WERI-Rb-1 (cell line): ENCODE data around the gene HMX2.
"Not testable (repeated sequence)": the region's sequence is repeated elsewhere in the genome, so short reads cannot be mapped to it uniquely, and the experiment has no call there.

Experiments used
- DNase-seq: peaks from one replicate; pipeline ENCODE4 v3.0.0-alpha.2; 2020
- H3K27ac ChIP-seq: fragments of 250-450 bp; sonication (Bioruptor Pico); 2 replicates; pipeline ENCODE4 v1.5.1; 2020; ENCODE audit warnings: mild to moderate bottlenecking, moderate library complexity
- H3K27me3 ChIP-seq: fragments of 250-450 bp; sonication (Bioruptor Pico); 2 replicates; pipeline ENCODE4 v1.5.1; 2021; ENCODE audit warnings: mild to moderate bottlenecking, low read depth, moderate library complexity; ENCODE audit not compliant: insufficient read depth, severe bottlenecking
- H3K36me3 ChIP-seq: fragments of 250-450 bp; sonication (Bioruptor Pico); 2 replicates; pipeline ENCODE4 v1.5.1; 2020; ENCODE audit warnings: mild to moderate bottlenecking, moderate library complexity
- H3K4me3 ChIP-seq: 2 replicates; pipeline ENCODE4 v1.5.1; 2011; ENCODE audit warnings: low read depth, mild to moderate bottlenecking, control low read depth, low read length
- H3K9me3 ChIP-seq: fragments of 250-450 bp; sonication (Bioruptor Pico); 2 replicates; pipeline ENCODE4 v1.5.1; 2021; ENCODE audit warnings: mild to moderate bottlenecking, moderate library complexity; ENCODE audit not compliant: severe bottlenecking
- TF ChIP-seq, protein P1 (sequence below): IDR thresholded peaks from 2 replicates; pipeline ENCODE4 v1.5.1; 2011; ENCODE audit warnings: low read depth, mild to moderate bottlenecking, control low read depth, inconsistent platforms, low read length

The HMX2 gene

DNA sequence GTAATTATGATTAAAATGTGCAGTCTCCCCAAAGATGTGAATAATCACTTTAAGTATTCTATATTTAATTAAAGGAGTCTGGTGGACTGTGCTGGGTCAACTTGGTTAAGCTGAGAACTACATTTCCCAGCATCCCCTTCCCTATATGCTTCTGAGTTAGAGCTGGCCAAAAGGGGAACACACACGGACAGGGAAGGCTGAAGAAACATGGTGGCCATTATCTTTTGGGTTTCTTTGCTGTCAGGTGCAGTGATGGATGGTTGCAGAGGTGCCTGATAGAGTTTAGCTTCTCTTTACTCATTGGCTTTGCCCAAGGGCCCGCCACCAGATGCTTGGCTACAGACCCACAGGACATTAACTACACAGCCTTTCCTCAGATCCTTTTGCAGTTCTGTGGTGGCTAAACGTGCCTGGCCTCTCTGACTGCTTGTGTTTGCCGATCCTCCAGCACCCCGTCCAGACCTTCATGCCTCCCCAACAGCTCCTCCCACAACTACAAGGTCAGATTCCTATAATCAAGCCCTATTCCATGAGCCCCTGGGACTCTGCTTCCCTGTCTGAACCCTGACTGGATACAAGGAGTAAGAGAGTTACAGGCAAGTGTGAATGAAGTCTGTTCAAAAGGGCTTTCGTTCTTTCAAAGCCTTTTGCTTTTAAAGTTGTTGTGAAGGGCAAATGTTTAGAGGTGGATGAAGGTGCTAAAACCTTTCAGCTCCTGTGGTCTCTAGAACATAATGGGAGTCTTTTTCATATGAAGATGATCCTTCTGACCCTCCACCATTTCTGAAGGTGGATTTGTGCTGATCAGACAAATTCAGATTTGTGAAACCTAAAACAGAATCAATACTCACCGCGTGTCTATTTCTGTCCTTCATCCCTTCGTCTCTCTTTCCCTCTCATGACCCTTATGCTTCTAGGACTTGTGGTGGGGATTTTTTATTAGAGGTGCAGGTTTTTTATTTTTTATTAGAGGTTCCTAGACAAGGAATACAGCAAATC, 27.8 kb downstream of the HMX2 start:
- Histone ChIP-seq H3K4me3 (no peak overlapping the region), H3K36me3 (peaks cover 13% of the 10 kb centered on the region), H3K9me3 (no peaks in the 10 kb centered on the region), H3K27me3 (no peaks in the 10 kb centered on the region), H3K27ac (no peak overlapping the region)
- DNase-seq, result no peak
- TF ChIP-seq, protein P1, sequence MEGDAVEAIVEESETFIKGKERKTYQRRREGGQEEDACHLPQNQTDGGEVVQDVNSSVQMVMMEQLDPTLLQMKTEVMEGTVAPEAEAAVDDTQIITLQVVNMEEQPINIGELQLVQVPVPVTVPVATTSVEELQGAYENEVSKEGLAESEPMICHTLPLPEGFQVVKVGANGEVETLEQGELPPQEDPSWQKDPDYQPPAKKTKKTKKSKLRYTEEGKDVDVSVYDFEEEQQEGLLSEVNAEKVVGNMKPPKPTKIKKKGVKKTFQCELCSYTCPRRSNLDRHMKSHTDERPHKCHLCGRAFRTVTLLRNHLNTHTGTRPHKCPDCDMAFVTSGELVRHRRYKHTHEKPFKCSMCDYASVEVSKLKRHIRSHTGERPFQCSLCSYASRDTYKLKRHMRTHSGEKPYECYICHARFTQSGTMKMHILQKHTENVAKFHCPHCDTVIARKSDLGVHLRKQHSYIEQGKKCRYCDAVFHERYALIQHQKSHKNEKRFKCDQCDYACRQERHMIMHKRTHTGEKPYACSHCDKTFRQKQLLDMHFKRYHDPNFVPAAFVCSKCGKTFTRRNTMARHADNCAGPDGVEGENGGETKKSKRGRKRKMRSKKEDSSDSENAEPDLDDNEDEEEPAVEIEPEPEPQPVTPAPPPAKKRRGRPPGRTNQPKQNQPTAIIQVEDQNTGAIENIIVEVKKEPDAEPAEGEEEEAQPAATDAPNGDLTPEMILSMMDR, result no peak

DNA sequence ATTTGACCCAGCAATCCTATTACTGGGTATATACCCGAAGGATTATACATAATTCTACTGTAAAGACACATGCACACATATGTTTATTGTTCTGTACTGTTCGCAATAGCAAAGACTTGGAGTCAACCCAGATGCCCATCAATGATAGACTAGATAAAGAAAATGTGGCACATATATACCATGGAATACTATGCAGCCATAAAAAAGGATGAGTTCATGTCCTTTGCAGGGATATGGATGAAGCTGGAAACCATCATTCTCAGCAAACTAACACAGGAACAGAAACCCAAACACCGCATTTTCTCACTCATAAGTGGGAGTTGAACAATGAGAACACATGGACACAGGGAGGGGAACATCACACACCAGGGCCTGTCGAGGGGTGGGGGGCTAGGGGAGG, 30.5 kb downstream of the HMX2 start:
- H3K9me3 ChIP-seq, H3K27me3 ChIP-seq, DNase-seq, H3K27ac ChIP-seq, H3K4me3 ChIP-seq: not testable (repeated sequence)
- H3K36me3 ChIP-seq, result peaks cover 13% of the 10 kb centered on the region

- Histone ChIP-seq H3K4me3 (no peak overlapping the region), H3K9me3 (no peaks in the 10 kb centered on the region), H3K27me3 (no peaks in the 10 kb centered on the region), H3K36me3 (peaks cover 6% of the 10 kb centered on the region), H3K27ac (no peak overlapping the region)
- TF ChIP-seq, protein P1, result no peak
- DNase-seq, result no peak
Observed at GRCh38 chr10:123180101-123181090, 32.5 kb downstream of the HMX2 start.

DNA sequence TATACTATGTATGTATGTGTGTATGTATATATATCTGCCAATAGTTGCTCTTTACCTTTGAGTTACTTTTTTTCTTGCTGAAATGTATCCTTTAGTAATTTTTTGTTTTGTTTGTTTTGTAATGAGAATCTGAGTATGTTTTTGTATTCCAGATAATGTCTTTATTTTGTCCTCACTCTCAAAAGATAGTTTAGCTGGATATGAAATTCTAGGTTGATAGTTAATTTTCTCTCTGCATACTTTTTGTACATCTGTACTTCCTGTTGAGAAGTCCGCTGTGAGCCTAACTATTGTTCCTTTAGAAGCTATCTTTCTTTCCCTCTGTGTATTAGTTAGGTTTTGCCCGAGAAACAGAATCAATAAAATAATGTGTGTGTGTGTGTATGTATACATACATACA, 35.8 kb downstream of the HMX2 start:
- H3K9me3 ChIP-seq, result peaks cover 2% of the 10 kb centered on the region
- TF ChIP-seq, protein P1, result no peak
- no peak overlapping the region for H3K4me3 ChIP-seq
- H3K27ac ChIP-seq, result no peak overlapping the region
- no peaks in the 10 kb centered on the region for H3K27me3 ChIP-seq
- H3K36me3 ChIP-seq, result no peaks in the 10 kb centered on the region; the same call in none of the 2 replicates
- DNase-seq, result no peak

- Histone ChIP-seq H3K9me3 (peaks cover 2% of the 10 kb centered on the region), H3K27ac (no peak overlapping the region), H3K36me3 (no peaks in the 10 kb centered on the region; the same call in none of the 2 replicates), H3K27me3 (no peaks in the 10 kb centered on the region), H3K4me3 (no peak overlapping the region)
- no peak for DNase-seq
- TF ChIP-seq, protein P1, result no peak
Observed at GRCh38 chr10:123187781-123188180, 39.8 kb downstream of the HMX2 start.

GRCh38 chr10:123191886-123192285, 44.0 kb downstream of the HMX2 start:
- H3K9me3 ChIP-seq, result no peaks in the 10 kb centered on the region
- no peak overlapping the region for H3K27ac ChIP-seq
- TF ChIP-seq, protein P1, result no peak
- H3K4me3 ChIP-seq, result no peak overlapping the region
- no peak for DNase-seq
- H3K27me3 ChIP-seq, result no peaks in the 10 kb centered on the region
- H3K36me3 ChIP-seq, result no peaks in the 10 kb centered on the region
